ENCODE results near the gene FAM110A.

DNA sequence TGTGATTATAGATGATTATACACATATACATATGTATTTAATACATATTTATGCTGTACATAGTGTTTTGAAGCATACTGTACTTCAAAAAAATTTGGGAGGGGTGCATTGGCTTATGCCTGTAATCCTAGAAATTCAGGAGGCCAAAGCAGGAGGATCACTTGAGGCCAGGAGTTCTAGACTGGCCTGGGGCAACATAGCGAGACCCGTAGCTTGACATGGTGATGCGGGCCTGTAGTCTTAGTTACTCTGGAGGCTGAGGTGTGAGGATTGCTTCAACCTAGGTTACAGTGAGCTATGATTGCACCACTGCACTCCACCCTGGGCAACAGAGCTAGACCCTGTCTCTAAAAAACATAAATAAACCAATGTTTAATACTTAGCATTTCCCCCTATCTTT, 1.6 kb upstream of the FAM110A start:
- TF ChIP-seq FOXM1 (IDR thresholded peaks at IDR 0.05; ENCODE audit: borderline replicate concordance, low read depth), result no peak
- TF ChIP-seq USF1 (IDR thresholded peaks at IDR 0.05), result no peak
- no peak for TF ChIP-seq RAD21 (IDR thresholded peaks at IDR 0.05; ENCODE audit: low read depth)
- no peak for TF ChIP-seq TAF1 (IDR thresholded peaks at IDR 0.05; ENCODE audit: low read depth)
- TF ChIP-seq YY1 (IDR thresholded peaks at IDR 0.05; ENCODE audit: low read depth), result no peak
- no peak for TF ChIP-seq EP300 (IDR thresholded peaks at IDR 0.05; ENCODE audit: borderline replicate concordance)
- no peak for TF ChIP-seq CEBPB (IDR thresholded peaks at IDR 0.05)
- TF ChIP-seq, protein P1, sequence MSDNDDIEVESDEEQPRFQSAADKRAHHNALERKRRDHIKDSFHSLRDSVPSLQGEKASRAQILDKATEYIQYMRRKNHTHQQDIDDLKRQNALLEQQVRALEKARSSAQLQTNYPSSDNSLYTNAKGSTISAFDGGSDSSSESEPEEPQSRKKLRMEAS (IDR thresholded peaks at IDR 0.05), result no peak
